GM19455 (cell line): ENCODE measurements around the gene DNAH11.
"Not testable (repeated sequence)": the region's sequence is repeated elsewhere in the genome, so short reads cannot be mapped to it uniquely, and the experiment has no call there.

Experiments
- ATAC-seq: cut with Tn5 transposase; IDR thresholded peaks from one replicate; pipeline ENCODE4 v1.9.1; 2021; ENCODE audit not compliant: unreplicated experiment

The DNAH11 gene

DNA sequence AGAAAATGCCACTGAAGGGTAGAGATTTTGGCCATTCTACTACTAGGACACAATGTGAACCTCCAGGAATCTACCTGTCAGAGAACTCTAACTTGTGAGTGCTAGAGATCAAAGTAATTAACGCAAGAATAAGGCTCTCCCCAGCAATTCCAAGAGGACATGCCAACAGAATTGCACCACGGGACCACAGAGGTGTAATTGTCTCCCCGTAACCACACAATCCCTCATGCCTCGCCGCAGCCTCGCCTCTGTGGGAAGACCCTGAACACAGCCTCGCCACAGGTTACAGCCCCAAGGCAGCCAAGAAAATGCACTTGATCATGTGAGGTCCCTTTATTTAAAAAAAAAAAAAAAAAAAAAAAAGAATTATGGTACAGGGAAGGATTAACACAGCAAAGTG is 373.3 kb downstream of the DNAH11 start:
- no peak for ATAC-seq

GRCh38 chr7:21916629-21917028 is 373.8 kb downstream of the DNAH11 start:
- no peak for ATAC-seq

GRCh38 chr7:21918216-21918615 is 375.4 kb downstream of the DNAH11 start:
- no peak for ATAC-seq

- ATAC-seq, result no peak
Measured at GRCh38 chr7:21920936-21921335, 378.1 kb downstream of the DNAH11 start.

DNA sequence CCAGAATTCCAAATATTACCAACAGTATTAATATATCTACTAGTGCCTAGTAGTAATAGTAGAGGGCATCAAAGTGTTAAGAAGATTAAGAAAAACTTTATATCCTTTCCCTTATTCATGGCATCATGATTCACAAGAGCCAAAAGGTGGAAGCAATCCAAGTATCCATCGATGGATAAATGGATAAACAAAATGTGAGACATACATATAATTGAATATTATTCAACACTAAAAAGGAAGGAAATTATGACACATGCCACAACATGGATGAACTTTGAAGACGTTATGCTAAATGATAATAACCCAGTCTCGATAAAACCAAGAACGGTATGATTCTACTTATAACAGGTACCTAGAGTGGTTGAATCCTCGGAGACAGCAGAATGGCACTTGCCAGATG is 379.8 kb downstream of the DNAH11 start:
- ATAC-seq, result no peak

DNA sequence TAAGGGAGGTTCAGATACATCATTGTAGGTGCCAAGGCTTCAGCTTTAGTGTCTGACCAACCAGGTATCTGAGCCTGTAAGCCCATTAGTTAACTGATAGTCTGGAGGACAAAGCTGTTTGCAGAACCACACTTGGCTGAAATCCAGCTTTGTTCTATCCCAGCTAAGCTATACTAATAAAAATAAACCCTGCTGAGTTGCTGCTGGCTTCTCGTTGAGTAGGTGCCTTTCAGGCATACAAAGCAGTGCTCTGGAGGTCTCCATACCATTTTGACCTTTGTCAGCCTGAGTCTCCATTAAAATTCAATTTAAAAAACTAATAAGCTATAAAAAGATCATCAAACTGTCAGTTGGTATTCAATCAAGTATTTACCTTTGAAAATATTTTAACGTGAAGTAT is 380.8 kb downstream of the DNAH11 start:
- ATAC-seq, result no peak

GRCh38 chr7:21926448-21926847 is 383.6 kb downstream of the DNAH11 start:
- ATAC-seq, result no peak

- ATAC-seq, result no peak
Measured at GRCh38 chr7:21927693-21928092, 384.9 kb downstream of the DNAH11 start.

GRCh38 chr7:21933293-21933692 is 390.5 kb downstream of the DNAH11 start:
- not testable (repeated sequence) for ATAC-seq

DNA sequence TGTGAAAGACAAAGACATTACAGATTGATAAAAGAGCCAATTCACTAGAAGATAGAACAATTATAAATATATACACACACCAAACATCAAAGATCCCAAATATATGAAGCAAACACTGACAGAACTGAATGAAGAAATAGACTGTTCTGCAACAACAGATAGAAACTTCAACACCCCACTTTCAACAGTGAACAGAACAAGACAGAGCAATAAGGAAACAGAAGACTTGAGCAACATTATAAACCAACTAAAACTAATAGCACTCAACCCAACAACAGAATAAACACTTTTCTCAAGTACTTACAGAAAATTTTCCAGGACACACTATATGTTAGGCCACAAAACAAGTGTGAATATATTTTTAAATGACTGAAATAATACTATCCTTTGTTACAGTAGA is 392.0 kb downstream of the DNAH11 start:
- no peak for ATAC-seq

DNA sequence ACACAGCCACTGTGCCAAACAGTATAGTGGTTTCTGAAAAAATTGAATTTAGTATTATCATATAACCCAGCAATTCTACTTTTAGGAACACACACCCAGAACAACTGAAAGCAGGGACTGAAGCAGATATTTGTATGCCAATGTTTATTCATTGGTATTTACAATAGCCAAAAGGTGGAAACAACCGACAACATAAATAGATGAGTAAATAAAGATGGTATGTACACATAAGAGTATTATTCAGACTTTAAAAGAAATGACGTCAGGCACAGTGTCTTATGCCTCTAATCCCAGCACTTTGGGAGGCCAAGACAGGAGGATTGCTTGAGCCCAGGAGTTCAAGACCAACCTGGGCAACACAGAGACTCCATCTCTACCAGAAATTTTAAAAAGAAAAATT is 395.6 kb downstream of the DNAH11 start:
- no peak for ATAC-seq

DNA sequence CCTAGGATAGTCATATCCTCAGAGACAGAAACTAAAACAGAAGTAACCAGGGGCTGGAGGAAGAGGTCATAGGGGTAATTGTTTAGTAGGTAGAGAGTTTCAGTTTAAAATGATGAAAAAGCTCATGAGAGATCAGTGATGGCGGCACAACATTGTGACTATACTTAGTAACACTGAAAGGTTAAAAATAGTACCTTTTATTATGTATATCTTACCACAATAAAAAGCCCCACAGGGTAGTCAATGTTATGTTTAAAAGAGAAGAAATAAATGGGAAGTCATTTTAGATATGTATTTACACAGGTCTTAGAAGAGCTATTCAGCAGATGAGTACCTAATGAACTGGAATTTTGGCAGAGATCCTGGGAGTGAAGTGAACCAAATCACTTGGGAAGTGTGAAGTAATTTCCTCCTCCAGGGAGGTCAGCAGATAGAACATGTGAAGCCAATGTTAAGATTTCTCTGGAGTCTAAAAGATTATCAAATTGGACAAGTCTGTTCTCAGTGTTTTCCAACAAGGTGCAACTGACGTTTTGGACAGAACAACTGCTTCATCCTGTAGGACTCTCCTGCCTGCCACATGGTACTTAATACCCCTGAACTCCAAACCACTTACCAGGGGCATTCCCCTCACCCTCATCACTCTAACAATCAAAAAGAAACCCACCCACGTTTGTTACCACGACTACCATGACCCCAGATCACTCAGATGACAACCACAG is 396.5 kb downstream of the DNAH11 start:
- ATAC-seq, result peak; percentile 76

- ATAC-seq, result no peak
Measured at GRCh38 chr7:21939858-21940372, 397.1 kb downstream of the DNAH11 start.

DNA sequence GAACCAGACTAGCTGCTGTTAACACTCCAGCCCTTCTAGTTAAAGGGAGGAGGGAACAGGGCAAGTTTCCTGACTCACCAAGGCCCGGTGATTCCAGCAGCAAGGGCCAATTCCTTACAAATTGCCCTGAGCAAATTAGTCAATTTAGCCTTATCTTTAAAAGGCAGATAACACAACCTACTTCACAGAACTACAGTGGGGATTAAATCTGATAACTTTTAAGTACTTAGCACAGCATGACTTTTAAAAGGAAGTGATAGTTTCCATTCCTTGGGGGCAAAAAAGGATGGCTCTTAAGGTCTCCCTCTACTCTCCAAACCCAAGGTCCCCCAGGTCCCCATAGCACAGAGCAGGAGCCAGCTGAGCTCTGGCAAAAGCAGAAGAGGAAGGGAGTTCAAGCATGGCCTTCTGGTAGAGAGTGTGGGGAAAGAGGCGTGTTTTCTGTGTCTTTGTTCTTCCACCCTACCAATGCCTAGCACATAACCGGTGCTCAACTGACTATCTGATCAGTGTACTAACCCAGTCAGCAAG is 398.8 kb downstream of the DNAH11 start:
- no peak for ATAC-seq

- no peak for ATAC-seq
Measured at GRCh38 chr7:21942955-21943354, 400.1 kb downstream of the DNAH11 start.

DNA sequence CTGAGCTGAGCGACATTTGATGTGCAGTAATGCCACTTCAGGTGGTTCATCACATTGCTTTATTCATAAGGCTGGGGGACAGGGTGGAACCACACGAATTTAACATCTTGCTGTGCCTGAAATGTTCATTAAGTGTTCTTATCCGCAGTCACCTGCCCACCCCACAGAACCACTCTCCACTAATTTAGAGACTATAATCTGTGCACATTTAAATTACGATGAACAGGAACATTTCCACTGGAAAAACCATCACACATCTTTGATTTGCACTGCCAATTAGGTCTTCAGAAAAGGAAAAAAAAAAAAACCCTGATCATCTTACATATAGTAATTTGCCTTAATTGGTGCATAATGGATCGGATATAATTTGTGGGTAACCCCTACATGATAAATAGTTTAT is 400.6 kb downstream of the DNAH11 start:
- ATAC-seq, result no peak

DNA sequence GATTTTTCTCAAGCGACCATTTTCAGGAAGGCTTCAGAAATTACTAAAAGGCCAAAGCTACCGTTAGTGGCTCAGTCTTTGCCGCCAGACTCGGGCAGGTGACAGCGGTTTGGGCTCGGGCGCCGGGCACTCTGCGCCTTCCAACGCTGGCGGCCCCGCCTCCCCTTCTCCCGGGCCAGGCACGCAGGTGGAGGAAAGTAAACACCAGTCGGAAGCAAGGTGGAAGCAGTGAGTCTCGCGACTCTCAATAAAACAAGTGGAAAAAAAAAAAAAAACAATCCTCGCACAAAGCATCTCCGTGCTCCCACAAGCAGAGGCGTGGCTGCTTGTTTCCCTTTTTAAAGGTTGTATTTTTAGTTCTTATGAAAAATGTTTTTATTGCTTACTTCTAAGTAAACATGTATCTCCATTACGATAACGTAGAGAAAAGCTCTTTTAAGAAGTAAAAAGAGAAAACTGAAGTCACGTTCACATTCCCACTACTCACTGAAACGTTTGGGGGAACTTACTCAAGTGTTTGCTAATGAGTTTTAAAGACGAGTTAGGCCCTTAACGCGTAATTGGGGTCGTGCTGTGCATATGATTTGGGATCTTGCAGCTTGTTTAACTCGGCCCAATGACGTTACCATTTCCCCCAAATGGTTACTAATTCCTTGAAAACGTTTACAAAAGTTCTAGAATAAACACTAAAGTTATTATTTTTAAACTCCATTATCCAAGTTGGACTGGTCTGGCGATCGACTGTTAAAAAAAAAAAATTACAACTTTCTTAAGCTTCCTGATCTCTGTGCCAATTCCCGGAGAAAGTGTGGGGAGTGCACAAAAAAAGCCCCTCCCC is 402.0 kb downstream of the DNAH11 start:
- ATAC-seq, result no peak

- ATAC-seq, result peak; percentile 91
Measured at GRCh38 chr7:21945454-21946221, 402.8 kb downstream of the DNAH11 start, which contains the start of gene CDCA7L. TSS of gene CDCA7L (minus strand) at chr7:21945899. CDS start at chr7:21945804, 95 bp downstream.

DNA sequence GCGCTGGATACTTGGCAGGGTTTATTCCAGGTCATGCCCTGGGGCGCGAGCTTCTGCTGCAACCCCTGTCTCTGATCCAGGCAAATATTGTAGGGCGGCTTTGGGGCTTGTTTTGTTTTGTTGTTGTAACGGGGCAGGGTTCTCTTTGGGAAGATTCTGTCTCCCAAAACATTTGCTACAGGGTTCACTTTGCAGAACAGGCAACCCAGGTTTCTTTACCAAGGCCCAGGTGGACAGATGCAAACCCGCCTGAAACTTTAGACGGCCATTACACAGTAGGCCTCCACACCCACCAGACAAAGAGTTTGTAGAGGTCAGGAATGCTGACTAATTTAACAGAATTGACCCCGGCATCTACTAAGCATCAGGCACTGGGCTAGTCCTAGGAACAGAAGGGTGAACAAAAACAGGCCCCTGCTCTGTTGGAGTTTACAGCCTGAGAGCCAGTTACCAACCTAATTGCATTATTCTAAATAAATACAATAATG is 403.4 kb downstream of the DNAH11 start:
- no peak for ATAC-seq

DNA sequence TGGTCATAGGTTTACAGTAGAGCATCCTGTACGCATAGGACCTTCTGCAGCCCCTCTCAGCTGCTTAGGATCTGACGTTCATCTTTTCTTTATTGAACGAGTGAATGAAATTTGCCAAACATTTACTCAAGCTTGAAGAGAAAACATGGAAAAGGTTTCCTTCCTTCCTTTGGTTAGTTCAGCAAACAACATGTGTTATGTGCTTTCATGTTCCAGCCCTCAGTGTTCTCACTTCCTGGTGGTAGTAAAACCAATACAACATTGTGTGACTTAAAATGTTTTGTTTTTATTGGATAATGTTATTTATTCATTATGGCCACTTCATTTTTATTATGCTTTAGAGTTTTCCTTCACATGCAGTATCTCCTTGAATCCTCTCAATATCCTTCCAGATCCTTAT is 404.2 kb downstream of the DNAH11 start:
- no peak for ATAC-seq

- no peak for ATAC-seq
Measured at GRCh38 chr7:21947946-21948345, 405.1 kb downstream of the DNAH11 start.
